GM21360 (cell line): Measurements from ENCODE around the gene CCDC9.

Experiments used
- ATAC-seq: cut with Tn5 transposase; IDR thresholded peaks from one replicate; pipeline ENCODE4 v1.9.1; 2021; ENCODE audit warnings: mild to moderate bottlenecking, moderate library complexity; ENCODE audit not compliant: unreplicated experiment

The CCDC9 gene

GRCh38 chr19:47255879-47256692, at the start of gene CCDC9:
Gene CCDC9 (plus strand): TSS chr19:47256525. CDS start chr19:47258401, 1,876 bp downstream.
- ATAC-seq: peak; percentile 37

GRCh38 chr19:47209319-47210179, 46.8 kb upstream of the CCDC9 start:
- ATAC-seq: no peak

GRCh38 chr19:47210180-47210490, 46.2 kb upstream of the CCDC9 start:
- ATAC-seq: no peak

- no peak for ATAC-seq
Measured at GRCh38 chr19:47210689-47211316, 45.5 kb upstream of the CCDC9 start.

GRCh38 chr19:47215581-47215980, 40.7 kb upstream of the CCDC9 start:
- no peak for ATAC-seq

- no peak for ATAC-seq
Measured at GRCh38 chr19:47221080-47221841, 35.1 kb upstream of the CCDC9 start.

GRCh38 chr19:47221890-47222289, 34.4 kb upstream of the CCDC9 start:
- no peak for ATAC-seq

- peak; percentile 36 for ATAC-seq
Measured at GRCh38 chr19:47225746-47226425, 30.4 kb upstream of the CCDC9 start.

- ATAC-seq: peak; percentile 9
Measured at GRCh38 chr19:47226426-47227351, 29.6 kb upstream of the CCDC9 start.

- ATAC-seq: no peak
Measured at GRCh38 chr19:47227352-47228167, 28.8 kb upstream of the CCDC9 start.

GRCh38 chr19:47228168-47228936, 28.0 kb upstream of the CCDC9 start:
- ATAC-seq: no peak

GRCh38 chr19:47228937-47229675, 27.2 kb upstream of the CCDC9 start:
- no peak for ATAC-seq

- ATAC-seq: no peak
Measured at GRCh38 chr19:47229676-47230053, 26.7 kb upstream of the CCDC9 start.

- no peak for ATAC-seq
Measured at GRCh38 chr19:47230054-47230920, 26.0 kb upstream of the CCDC9 start.

- ATAC-seq: no peak
Measured at GRCh38 chr19:47230921-47231214, 25.5 kb upstream of the CCDC9 start, which contains the start of gene BBC3. Gene BBC3 (minus strand): TSS chr19:47231199. CDS start chr19:47228431, 2,768 bp downstream.
